HG02840 (cell line): ENCODE measurements around the gene ADGRD2.

Experiments used
- ATAC-seq: cut with Tn5 transposase; IDR thresholded peaks from one replicate; pipeline ENCODE4 v1.9.1; 2021; ENCODE audit warnings: mild to moderate bottlenecking, moderate library complexity, moderate number of reproducible peaks; ENCODE audit not compliant: unreplicated experiment, low FRiP score

The ADGRD2 gene

GRCh38 chr9:124475868-124476690, 25.8 kb downstream of the ADGRD2 start:
- no peak for ATAC-seq

GRCh38 chr9:124477211-124477647, 27.0 kb downstream of the ADGRD2 start:
- no peak for ATAC-seq

GRCh38 chr9:124477648-124478285, 27.5 kb downstream of the ADGRD2 start:
- no peak for ATAC-seq

GRCh38 chr9:124478354-124478753, 28.1 kb downstream of the ADGRD2 start:
- ATAC-seq, result no peak

- ATAC-seq, result no peak
Observed at GRCh38 chr9:124479371-124479770, 29.1 kb downstream of the ADGRD2 start.

- ATAC-seq, result no peak
Observed at GRCh38 chr9:124479947-124480620, 29.8 kb downstream of the ADGRD2 start.

- ATAC-seq, result no peak
Observed at GRCh38 chr9:124480621-124480981, 30.4 kb downstream of the ADGRD2 start.

GRCh38 chr9:124481115-124481514, 30.9 kb downstream of the ADGRD2 start:
- no peak for ATAC-seq

- ATAC-seq, result no peak
Observed at GRCh38 chr9:124482431-124483031, 32.3 kb downstream of the ADGRD2 start.

GRCh38 chr9:124483481-124483880, 33.2 kb downstream of the ADGRD2 start:
- ATAC-seq, result no peak

- ATAC-seq, result no peak
Observed at GRCh38 chr9:124485201-124485600, 35.0 kb downstream of the ADGRD2 start.

GRCh38 chr9:124485936-124486335, 35.7 kb downstream of the ADGRD2 start:
- no peak for ATAC-seq

- ATAC-seq, result no peak
Observed at GRCh38 chr9:124486778-124487259, 36.6 kb downstream of the ADGRD2 start.

- no peak for ATAC-seq
Observed at GRCh38 chr9:124487260-124488182, 37.3 kb downstream of the ADGRD2 start.

GRCh38 chr9:124488641-124489210, 38.5 kb downstream of the ADGRD2 start:
- no peak for ATAC-seq

- ATAC-seq, result no peak
Observed at GRCh38 chr9:124489222-124489621, 39.0 kb downstream of the ADGRD2 start.

GRCh38 chr9:124490004-124490403, 39.8 kb downstream of the ADGRD2 start:
- no peak for ATAC-seq

- ATAC-seq, result no peak
Observed at GRCh38 chr9:124491049-124491975, 41.1 kb downstream of the ADGRD2 start.
